Mucosa of stomach (tissue), 1 donor: ENCODE data around the gene NMRAL1.
A peak's percentile ranks its signal among the peaks of the same experiment; 100 is the strongest.

Source experiments
- H3K27me3 ChIP-seq: one replicate; pipeline ENCODE4 v1.7.0; 2013; ENCODE audit warnings: mild to moderate bottlenecking, low read length; ENCODE audit not compliant: control insufficient read depth, insufficient read depth
- H3K36me3 ChIP-seq: one replicate; pipeline ENCODE4 v1.7.0; 2013; ENCODE audit warnings: low read length; ENCODE audit not compliant: control insufficient read depth, insufficient read depth
- H3K4me1 ChIP-seq: one replicate; pipeline ENCODE4 v1.7.0; 2013; ENCODE audit warnings: mild to moderate bottlenecking, low read length; ENCODE audit not compliant: control insufficient read depth, insufficient read depth
- H3K4me3 ChIP-seq: one replicate; pipeline ENCODE4 v1.7.0; 2013; ENCODE audit warnings: low read length
- H3K9ac ChIP-seq: one replicate; pipeline ENCODE4 v1.7.0; 2013; ENCODE audit warnings: mild to moderate bottlenecking, low read length, moderate library complexity
- H3K9me3 ChIP-seq: one replicate; pipeline ENCODE4 v1.7.0; 2013; ENCODE audit warnings: mild to moderate bottlenecking, low read length, moderate library complexity; ENCODE audit not compliant: control insufficient read depth
- donor health status: Pancreatic carcinoma.

The NMRAL1 gene

DNA sequence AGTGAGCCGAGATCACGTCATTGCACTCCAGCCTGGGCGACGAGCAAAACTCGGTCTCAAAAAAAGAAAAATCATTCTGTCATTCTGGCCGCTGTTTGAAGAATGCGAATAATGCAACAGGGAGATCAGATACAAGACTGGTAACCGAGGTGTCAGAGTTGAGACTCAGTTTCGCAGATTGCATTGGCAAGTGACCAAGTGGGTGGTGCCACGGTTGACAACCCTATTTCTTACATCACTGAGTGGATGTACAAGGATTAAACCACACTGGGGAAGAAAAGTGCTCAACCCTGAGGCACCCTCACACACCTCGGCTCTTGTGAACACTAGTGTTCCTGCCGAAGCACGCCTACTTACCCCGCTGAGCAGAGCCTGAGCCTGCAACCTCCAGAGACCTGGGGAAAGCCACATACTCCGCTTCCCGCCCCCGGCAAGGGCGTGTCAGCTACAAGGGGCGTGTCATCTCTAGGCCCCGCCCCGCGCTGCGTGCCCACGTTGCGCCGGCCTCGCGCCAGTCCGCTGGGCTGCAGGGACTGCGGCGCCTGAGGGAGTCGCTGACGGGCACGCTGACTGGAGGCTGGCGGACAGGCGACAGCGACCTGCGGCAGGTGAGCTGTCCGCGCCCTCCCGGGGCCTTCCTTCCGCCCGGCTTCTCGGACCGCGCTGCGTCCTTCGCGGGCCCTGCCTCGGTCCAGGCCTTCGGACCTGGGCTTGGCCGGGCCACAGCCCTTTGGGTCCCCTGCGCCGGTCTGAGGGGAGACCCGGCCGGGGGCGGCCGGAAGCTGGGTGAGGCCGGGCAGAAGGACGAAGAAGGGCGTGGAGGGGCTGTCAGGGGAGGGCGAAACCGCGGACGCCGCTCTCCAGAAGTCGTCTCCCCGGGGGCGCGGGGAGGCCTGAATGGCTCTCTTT lies 1.7 kb upstream of the NMRAL1 start, which contains the start of gene HMOX2:
Gene HMOX2, plus strand, starts transcription at position 519 of the 909 bp plus-strand sequence. CDS start 29,127 bp downstream, outside the sequence.
- Histone ChIP-seq H3K27me3 (no peaks in the 10 kb centered on the region), H3K36me3 (no peaks in the 10 kb centered on the region), H3K9me3 (no peaks in the 10 kb centered on the region), H3K9ac (peak within 1 kb of the TSS; percentile 94), H3K4me3 (peak within 1 kb of the TSS; percentile 84), H3K4me1 (peaks cover 13% of the 10 kb centered on the region)

DNA sequence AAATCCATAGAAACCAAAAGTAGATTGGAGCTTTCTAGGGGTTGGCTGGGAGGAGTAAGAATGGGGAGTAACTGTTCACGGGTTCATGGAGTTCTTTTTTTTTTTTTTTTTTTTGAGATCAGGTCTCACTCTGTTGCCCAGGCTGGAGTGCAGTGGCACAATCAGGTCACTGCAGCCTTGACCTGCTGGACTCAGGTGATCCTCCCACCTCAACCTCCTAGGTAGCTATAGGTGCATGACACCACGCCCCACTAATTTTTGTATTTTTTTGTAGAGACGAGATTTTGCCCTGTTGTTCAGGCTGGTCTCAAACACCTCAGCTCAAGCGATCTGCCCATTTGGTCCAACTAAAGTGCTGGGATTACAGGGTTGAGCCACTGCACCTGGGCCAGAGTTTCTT lies 1.5 kb downstream of the NMRAL1 start:
- H3K9me3 ChIP-seq: no peaks in the 10 kb centered on the region
- peaks cover 13% of the 10 kb centered on the region for H3K4me1 ChIP-seq
- H3K36me3 ChIP-seq: no peaks in the 10 kb centered on the region
- H3K9ac ChIP-seq: no peak overlapping the region
- H3K27me3 ChIP-seq: no peaks in the 10 kb centered on the region
- no peak overlapping the region for H3K4me3 ChIP-seq

DNA sequence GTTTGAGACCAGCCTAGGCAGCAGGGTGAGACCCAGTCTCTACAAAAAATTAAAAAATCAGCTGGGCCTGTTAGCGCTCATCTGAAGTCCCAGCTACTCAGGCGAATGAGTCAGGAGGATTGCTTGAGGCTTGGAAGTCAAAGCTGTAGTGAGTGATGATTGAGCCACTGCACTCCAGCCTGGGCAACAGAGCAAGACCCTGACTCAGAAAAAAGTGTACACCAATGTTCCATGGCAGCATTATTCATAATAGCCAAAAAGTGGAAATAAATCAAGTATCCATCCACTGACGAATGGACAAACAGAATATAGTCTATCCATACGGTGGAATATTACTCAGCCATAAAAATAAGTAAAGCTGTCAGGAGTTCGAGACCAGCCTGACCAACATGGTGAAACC lies 2.6 kb downstream of the NMRAL1 start:
- Histone ChIP-seq H3K9ac (no peak overlapping the region), H3K27me3 (no peaks in the 10 kb centered on the region), H3K4me3 (no peak overlapping the region), H3K9me3 (no peaks in the 10 kb centered on the region), H3K36me3 (no peaks in the 10 kb centered on the region), H3K4me1 (peaks cover 8% of the 10 kb centered on the region)

DNA sequence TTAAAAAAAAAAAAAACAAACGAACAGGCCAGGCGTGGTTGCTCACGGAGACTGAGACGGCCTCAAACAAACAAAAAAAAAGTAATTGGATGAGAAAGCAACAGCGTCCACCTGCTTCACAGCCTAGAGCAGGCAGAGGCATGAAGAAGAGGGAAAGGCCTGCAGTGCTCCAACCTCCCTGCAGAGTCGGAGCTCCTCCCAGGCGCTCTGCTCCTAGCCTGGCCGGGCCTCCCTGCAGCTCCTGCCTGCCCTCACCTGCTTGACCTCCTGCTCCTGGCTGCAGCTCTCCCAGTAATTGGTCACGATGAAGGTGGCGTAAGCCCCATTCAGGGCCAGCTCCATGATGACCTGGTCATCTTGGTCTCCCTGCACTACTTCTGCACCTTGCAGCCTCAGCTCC lies 5.5 kb downstream of the NMRAL1 start:
- Histone ChIP-seq H3K9ac (no peak overlapping the region), H3K4me3 (no peak overlapping the region), H3K27me3 (no peaks in the 10 kb centered on the region), H3K36me3 (peaks cover 5% of the 10 kb centered on the region), H3K9me3 (no peaks in the 10 kb centered on the region), H3K4me1 (no peaks in the 10 kb centered on the region)

DNA sequence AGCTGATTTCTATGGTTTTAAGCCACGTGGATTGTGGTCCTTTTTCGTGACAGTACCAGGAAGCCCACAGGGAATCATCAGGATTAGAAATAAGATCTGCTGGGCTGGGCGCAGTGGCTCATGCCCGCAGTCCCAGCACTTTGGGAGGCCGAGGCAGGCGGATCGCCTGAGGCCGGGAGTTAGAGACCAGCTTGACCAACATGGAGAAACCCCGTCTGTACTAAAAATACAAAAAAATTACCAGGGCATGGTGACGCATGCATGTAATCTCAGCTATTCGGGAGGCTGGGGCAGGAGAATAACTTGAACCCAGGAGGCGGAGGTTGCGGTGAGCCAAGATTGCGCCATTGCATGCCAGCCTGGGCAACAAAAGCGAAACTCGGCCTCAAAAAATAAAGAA lies 6.5 kb downstream of the NMRAL1 start:
- Histone ChIP-seq H3K27me3 (no peaks in the 10 kb centered on the region), H3K9ac (no peak overlapping the region), H3K9me3 (no peaks in the 10 kb centered on the region), H3K36me3 (peaks cover 8% of the 10 kb centered on the region), H3K4me1 (peaks cover 4% of the 10 kb centered on the region), H3K4me3 (no peak overlapping the region)

DNA sequence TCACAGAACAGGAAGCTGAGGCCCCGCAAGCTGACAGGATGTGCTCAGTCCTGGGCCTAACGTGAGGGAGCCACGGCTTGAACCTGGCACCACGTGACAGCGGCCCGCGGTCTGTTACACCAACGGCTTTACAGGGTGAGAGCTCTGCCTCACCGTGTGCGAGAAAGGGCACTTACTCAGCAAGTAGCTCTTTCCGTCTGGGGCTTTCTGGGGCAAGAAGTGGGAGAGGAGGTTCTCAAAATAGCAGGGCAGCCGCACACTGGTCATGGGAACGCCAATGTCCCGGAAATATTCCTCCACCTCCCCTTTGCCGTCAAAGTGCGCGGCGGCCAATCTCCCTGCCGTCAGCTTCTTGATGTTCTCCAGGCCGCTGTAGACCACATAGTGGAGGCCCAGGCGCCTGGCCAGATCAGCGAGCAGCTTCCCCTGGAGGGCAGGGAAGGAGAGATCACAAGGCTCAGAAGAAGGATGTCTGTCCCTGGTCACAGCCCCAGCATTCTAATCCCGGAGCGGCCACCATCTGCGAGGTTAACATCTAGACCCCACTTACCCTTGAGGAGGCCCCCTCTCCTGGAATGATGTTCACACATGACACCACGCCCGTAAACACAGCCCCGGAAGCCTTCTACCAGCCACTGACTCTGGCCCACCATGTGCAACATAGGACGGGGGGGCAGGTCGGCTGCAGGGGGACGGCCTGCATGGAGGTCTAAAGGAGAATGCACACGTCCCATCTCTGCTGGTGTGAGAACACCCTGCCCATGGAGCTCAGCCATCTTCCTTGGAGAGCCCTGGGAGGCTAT lies 8.2 kb downstream of the NMRAL1 start:
- H3K36me3 ChIP-seq: peaks cover 8% of the 10 kb centered on the region
- no peak overlapping the region for H3K9ac ChIP-seq
- no peaks in the 10 kb centered on the region for H3K9me3 ChIP-seq
- H3K4me1 ChIP-seq: peaks cover 4% of the 10 kb centered on the region
- H3K27me3 ChIP-seq: no peaks in the 10 kb centered on the region
- no peak overlapping the region for H3K4me3 ChIP-seq

DNA sequence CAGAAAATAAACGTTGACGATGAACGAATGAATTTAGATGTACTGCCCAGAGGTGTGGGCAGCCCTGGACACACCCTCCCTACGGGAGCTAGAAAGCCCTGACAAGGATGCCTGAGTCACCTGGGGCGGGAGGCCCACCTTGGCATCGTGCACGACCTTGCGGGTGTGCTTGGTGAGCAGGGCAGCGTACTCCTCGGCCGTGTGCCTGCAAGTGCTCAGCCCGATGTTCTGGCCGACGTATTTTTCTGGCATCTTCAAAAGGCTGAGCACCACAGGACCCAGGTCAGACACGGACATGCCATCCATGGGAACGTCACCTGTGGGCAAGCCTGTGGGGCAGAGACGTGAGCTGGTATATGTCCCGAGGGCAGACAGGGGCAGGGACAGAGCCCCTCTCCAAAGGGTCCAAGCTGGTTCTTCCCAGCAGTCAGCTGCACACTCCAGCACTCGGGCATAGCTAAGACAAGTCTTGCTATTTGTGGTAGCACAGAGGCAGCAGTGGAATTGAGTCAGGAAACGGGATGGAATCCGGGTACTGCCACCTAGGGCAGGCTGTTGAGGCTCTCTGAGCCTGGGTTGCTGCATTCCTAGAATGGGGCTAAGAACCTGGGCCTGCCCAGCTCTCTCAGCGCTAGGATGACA lies 10.8 kb downstream of the NMRAL1 start:
- H3K4me1 ChIP-seq: peaks cover 4% of the 10 kb centered on the region
- no peaks in the 10 kb centered on the region for H3K27me3 ChIP-seq
- H3K36me3 ChIP-seq: peaks cover 8% of the 10 kb centered on the region
- H3K9ac ChIP-seq: no peak overlapping the region
- H3K4me3 ChIP-seq: no peak overlapping the region
- H3K9me3 ChIP-seq: no peaks in the 10 kb centered on the region

DNA sequence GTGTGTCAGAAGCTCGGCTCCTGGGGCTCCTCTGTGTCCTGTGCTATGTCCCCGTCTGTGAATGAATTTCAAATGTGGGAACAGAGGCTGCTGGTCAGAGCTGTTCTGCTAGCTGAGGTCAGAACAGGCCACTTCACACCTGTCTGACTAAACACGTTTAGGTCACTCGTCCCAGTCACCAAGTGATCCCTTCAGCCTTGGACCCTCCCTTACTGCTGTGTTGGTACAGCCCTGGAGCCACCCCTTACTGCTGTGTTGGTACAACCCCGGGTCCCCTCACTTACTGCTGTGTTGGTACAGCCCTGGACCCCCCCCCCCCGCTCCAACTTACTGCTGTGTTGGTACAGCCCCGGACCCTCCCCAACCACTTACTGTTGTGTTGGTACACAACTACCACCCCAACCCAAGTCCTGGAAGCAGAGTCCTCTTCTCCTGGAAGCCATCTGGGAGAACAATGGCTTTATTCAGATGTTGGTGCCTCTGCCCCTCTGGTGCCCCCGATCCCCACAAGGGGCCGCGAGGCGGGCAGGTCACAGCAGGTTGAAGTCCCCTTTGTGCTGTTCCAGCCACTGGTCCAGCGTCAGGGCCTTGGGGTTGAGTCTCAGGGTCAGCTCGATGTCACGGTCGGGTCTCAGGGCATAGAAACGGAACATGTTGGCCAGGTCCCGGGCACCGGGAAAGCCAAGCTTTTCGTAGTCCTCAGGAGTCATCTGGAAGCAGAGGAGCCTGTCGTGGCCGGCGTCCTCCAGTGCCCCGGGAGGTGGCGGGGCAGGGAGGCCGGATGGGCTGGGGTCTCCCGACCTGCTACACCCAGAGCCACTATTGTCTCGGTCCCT lies 13.0 kb downstream of the NMRAL1 start:
- peaks cover 4% of the 10 kb centered on the region for H3K4me1 ChIP-seq
- no peak overlapping the region for H3K4me3 ChIP-seq
- no peak overlapping the region for H3K9ac ChIP-seq
- H3K9me3 ChIP-seq: no peaks in the 10 kb centered on the region
- H3K27me3 ChIP-seq: no peaks in the 10 kb centered on the region
- H3K36me3 ChIP-seq: peaks cover 4% of the 10 kb centered on the region

DNA sequence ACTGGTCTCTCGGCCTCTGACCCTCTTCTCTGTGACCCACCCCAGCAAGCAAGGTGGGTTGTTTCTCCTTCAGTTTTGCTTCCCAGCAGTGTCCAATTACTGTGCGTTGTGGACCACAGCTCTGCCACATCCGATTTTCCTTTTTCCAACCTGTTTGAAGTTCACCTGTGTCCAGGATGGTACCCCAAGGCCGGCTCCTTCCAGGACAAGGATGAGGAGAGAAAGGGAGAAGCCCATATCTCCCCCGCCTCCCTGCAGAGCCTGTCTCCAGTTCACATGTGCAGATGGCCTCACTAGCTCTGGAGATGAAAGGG lies 13.5 kb downstream of the NMRAL1 start:
- Histone ChIP-seq H3K36me3 (peaks cover 6% of the 10 kb centered on the region), H3K4me3 (no peak overlapping the region)

DNA sequence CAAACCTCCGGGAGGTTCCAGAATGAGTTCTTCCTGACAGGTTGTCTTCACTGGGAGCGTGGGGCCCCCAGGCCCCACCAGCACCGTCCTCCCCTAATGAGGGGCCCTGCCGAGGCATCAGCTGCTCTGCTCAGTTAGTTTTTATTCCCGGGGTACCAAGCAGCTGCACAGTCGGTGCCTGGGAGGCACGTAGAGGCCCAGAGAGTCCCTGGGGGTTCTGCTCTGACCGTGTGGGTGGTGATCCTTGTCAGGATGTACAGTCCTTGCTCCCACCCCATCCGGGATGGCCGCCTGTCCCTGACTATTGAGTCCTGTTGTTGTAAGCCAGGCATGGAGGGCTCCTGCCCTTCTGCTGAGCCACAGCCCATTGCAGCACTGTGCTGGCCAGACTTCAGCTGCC lies 18.5 kb downstream of the NMRAL1 start:
- Histone ChIP-seq H3K9ac (no peak overlapping the region), H3K4me3 (no peak overlapping the region), H3K36me3 (peaks cover 7% of the 10 kb centered on the region), H3K9me3 (no peaks in the 10 kb centered on the region), H3K27me3 (no peaks in the 10 kb centered on the region), H3K4me1 (no peaks in the 10 kb centered on the region)

More for the DNA sequence above, 13.5 kb downstream of the NMRAL1 start:
- H3K27me3 ChIP-seq: no peaks in the 10 kb centered on the region
- H3K9me3 ChIP-seq: no peaks in the 10 kb centered on the region
- H3K9ac ChIP-seq: no peak overlapping the region
- H3K4me1 ChIP-seq: peaks cover 4% of the 10 kb centered on the region

DNA sequence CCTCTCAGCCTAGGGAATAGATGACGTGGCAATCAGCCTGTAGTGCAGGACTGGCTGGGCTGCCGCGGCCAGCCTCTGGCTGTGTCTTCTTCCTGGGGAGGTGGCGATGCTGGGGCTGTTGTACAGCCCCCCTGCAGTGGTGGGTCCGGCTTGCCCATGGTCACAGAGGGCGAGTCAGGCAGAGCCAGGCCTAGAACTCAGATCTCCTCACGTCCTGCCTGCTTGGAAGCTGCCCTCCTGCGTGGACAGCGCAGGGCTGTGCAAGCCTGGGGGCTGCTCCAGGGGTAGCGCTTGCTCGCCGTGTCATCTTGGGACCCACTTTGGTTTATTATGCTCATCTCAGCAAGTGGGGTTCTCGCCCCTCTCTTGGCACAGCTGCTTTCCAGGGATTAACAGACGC lies 19.3 kb downstream of the NMRAL1 start:
- peaks cover 7% of the 10 kb centered on the region for H3K36me3 ChIP-seq
- H3K4me1 ChIP-seq: no peaks in the 10 kb centered on the region

More for the DNA sequence above, 19.3 kb downstream of the NMRAL1 start:
- no peak overlapping the region for H3K9ac ChIP-seq
- H3K4me3 ChIP-seq: no peak overlapping the region
- no peaks in the 10 kb centered on the region for H3K27me3 ChIP-seq
- no peaks in the 10 kb centered on the region for H3K9me3 ChIP-seq
